HG03159 (cell line): Measurements from ENCODE around the gene PRR12.

ENCODE experiments used
- ATAC-seq: cut with Tn5 transposase; IDR thresholded peaks from one replicate; pipeline ENCODE4 v1.9.1; 2021; ENCODE audit warnings: mild to moderate bottlenecking, moderate library complexity; ENCODE audit not compliant: unreplicated experiment

Gene PRR12

GRCh38 chr19:49642492-49643035 is 51.6 kb downstream of the PRR12 start:
- no peak for ATAC-seq

GRCh38 chr19:49643466-49643865 is 52.5 kb downstream of the PRR12 start:
- ATAC-seq = no peak

- no peak for ATAC-seq
Observed at GRCh38 chr19:49645592-49645991, 54.6 kb downstream of the PRR12 start.

- no peak for ATAC-seq
Observed at GRCh38 chr19:49645995-49646394, 55.0 kb downstream of the PRR12 start.

GRCh38 chr19:49646586-49646985 is 55.6 kb downstream of the PRR12 start:
- no peak for ATAC-seq

- ATAC-seq = no peak
Observed at GRCh38 chr19:49651029-49651819, 60.2 kb downstream of the PRR12 start.

- ATAC-seq = no peak
Observed at GRCh38 chr19:49651820-49652550, 61.0 kb downstream of the PRR12 start.

GRCh38 chr19:49652551-49653465 is 61.8 kb downstream of the PRR12 start:
- no peak for ATAC-seq

- no peak for ATAC-seq
Observed at GRCh38 chr19:49653466-49653806, 62.5 kb downstream of the PRR12 start.

GRCh38 chr19:49654581-49654980 is 63.6 kb downstream of the PRR12 start:
- no peak for ATAC-seq

- no peak for ATAC-seq
Observed at GRCh38 chr19:49655570-49656455, 64.8 kb downstream of the PRR12 start.

- no peak for ATAC-seq
Observed at GRCh38 chr19:49656456-49657109, 65.6 kb downstream of the PRR12 start.

- no peak for ATAC-seq
Observed at GRCh38 chr19:49657493-49658138, 66.6 kb downstream of the PRR12 start.

GRCh38 chr19:49658139-49658517 is 67.1 kb downstream of the PRR12 start:
- no peak for ATAC-seq

GRCh38 chr19:49658566-49659442 is 67.8 kb downstream of the PRR12 start:
- no peak for ATAC-seq

GRCh38 chr19:49660338-49660961 is 69.5 kb downstream of the PRR12 start:
- no peak for ATAC-seq

- ATAC-seq = no peak
Observed at GRCh38 chr19:49662011-49662410, 71.0 kb downstream of the PRR12 start.

- no peak for ATAC-seq
Observed at GRCh38 chr19:49663224-49663623, 72.2 kb downstream of the PRR12 start.
